ENCODE results near the gene PFKFB3.

- TF ChIP-seq CTCF (IDR thresholded peaks at IDR 0.05) (no peak), POLR2A (IDR thresholded peaks at IDR 0.05) (no peak)
Observed at GRCh38 chr10:6219494-6219836, 16.7 kb downstream of the PFKFB3 start.
